ENCODE measurements around the gene PPIL1.

PPIL1 gene

DNA sequence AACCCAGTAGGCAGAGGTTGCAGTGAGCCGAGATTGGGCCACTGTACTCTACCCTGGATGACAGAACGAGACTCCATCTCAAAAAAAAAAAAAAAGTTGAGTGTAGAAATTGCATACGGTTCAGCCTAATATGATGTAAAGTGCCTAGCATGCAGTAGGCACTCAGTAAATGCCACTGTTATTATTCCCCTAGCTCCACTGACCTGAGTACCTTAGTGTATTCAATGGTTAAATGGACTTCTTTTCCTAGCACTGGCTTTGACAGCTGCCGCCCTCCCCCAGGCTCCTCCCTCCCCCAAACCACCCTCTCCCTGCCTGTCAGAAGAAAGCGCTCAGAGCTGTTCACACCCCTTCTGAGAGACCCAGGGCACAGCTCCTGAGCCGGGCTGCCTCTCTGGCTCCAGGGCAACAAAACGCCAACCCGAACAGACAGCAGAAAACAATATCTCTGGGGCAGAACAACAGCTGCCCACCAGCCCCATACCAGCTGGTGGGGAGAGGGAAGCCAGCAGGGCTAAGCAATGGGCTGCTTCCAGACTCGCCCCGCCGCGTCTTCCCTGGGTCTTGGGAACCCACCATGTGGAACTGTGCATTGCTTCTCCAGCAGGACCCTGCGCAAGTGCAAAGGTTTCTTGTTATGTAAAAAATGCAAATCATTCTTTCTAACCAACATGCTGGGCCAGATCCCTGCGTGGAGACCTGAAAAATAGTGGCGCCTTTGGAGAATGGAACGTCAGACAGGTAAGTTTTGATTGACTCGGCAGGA is 39.8 kb downstream of the PPIL1 start:
- DNase-seq (ENCODE audit: low read depth): no peak

DNA sequence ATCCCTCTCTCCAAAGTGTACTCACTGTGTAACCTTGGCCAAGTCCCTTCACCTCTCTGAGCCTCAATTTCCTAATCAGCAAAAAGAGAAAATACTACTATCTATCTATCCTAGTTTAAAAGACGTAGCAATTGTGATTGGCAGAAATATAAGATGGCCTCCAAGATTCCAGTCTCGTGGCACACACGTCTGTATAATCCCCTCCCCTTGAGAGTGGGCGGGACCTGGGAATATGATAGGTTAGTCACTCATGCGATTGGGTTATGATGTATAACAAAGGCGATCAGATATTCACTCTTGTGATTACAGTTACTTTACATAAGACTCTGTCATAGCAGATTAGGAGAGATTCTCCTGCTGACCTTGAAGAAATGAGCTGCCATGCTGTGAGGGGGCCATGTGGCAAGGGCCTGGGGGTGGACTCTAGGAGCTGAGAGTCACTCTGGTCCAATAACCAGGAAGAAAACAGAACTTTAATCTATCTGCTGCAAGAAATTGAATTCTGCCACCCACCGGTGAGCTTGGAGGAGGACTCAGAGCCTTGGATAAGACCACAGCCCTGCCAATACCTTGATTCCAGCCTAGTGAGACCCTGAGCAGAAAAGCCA is 41.3 kb downstream of the PPIL1 start:
- DNase-seq (ENCODE audit: low read depth): no peak

DNA sequence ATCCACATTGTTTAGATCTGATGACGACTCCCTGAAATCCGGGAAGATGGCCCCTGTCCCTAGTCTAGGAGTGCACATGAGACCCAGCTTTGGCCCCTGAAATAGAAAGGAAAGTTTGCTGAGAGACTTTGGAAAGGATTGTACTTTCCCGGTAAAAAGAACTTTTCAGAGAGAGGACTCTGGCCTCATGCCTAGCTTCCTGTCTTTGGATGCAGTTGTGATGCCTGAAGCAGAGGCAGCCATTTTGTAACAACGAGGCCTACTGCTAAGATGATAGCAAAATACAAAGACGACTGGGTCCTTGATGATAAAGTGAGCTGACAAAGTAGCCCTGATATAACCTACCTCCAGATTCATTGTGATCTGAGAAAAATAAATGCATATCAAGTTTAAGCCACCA is 42.3 kb downstream of the PPIL1 start:
- DNase-seq (ENCODE audit: low read depth): no peak

DNA sequence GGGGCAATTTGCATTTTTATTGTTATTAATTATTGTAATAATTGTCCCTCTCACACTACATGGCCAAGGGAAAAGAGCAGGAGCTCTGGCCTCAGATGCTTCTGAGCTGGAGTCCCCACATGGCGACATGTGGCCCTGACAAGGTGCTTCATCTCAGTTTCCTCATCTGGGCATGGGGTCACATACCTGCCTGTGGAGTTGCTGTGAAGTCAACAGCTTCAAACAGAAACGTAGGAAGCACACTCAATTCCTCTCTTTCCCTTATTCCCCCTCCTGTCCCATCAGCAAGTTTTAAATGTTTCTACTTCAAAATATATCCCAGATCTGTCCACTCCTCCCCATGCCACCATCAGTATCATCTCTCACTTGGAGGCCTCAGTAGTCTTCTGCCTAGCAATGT is 44.0 kb downstream of the PPIL1 start:
- DNase-seq (ENCODE audit: low read depth): no peak

DNA sequence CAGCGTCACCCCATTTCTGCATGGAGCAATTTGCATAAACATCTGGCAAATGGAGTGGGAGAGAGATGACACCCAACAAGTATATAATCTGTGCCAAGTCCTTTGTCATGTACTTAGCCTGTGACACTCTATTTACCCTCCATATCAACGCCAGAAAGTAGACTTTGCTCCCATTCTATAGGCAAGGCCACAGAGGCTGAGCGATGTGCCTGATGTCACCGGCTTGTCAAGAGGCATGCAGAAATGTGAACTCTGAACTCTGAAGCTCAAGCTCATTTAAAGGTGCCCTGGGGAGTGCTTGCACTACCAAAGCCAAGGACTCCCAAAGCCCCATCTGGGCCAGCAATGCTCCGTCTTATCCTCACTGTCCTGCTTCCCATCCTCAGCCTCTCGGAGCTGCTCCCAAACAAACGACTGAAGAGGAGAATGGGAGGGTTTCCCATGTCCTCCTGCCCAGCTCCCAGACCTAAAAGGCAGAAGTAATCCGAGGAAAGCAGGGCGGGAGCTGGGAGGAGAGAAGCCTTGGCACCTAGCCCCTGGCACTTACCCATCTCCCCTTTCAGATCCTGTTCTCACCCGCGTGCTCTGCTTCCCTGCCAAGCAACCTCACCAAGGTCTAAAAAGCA is 44.6 kb downstream of the PPIL1 start:
- no peak for DNase-seq (ENCODE audit: low read depth)

DNA sequence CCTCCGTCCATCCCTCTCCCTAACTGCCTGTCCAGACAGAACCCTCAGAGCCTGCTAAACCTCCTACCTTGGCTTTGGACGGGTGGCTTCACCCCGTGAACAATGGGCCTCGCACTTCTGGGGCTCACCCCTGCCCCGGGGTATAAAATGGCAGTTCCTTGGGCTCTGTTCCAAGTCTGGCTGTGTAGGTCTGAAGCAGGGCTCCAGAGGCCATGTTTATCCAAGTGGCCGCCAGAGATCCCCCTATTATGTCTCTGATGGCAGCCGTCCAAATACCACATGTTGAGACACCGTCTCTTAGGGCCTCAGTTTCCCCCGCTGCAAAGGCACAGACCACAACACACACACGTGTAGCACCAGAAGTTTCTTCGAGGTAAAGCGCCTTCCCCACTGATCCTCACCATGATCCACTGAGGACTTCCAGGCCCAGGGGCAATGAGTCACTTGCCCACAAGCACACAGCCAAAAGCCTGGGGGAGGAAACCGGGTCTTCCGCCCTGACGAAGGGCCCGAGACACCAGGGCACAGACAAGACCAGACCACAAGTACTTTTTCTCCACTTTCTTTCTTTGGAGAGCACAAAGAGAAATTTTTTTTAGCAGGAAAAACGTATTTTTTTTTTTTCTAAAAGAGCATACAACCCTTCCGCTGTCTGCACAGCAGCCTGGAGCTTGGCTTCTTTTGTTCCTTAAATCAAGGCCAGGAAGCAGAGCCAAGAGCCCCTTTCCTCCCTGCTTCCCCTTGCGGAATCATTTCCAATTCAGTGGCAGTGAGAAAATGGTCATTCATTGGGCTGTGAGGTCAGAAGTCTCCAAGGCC is 47.1 kb downstream of the PPIL1 start:
- DNase-seq (ENCODE audit: low read depth): no peak

DNA sequence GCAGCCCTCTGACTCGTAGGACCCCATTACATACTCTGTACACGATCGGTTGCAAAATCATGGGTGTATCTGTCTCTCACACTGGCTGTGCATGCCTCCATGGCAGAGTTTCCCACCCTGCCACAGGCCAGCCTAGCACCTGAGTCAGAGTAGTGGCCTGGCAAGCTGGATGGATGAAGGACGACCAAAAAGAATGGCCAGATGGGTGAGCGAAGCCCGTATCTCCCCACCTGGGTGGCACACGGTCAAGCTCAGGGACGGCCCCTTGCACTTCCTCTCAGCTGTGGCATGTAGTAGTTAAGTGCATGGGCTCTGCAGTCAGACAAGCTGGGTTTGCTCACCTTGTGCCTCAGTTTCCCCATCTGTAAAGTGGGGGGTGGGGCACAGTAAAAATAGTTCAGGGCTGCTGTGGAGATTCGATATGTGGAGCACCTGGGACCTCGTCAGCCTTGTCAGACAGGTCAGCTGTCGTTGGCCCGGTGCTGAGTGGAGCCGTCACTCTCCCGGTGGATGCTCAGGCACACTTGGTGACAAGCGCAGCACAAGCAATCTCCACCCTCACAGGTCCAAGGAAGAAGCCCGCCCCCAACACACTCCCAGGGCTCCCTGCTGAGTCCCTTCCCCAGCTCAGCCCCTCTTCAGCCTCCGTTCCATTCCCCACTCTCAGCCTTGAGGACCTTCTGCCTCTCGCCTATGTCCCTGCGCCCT is 47.9 kb downstream of the PPIL1 start:
- no peak for DNase-seq (ENCODE audit: low read depth)

- no peak for DNase-seq (ENCODE audit: low read depth)
Measured at GRCh38 chr6:36825994-36826393, 48.6 kb downstream of the PPIL1 start.

GRCh38 chr6:36825452-36825851 is 49.2 kb downstream of the PPIL1 start:
- DNase-seq (ENCODE audit: low read depth): no peak

DNA sequence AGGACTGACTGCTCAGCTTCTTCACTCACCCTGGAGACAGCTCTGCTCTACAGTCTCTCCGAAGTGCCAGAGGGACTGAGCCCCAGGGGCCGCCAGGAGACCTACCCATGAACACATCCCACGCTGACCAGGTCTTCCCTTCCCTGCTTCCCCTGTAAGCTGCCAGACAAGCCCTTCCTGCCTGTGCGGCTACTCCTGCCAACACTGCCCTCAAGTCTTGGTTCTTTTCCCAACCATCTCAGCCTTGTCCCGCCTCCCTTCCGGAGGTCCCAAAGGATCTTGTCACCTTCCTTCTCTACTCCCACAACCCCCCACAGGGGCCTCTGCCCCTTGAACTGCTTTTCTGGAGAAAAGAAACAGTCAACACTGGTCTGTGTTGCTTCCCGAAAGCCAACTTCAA is 50.4 kb downstream of the PPIL1 start:
- DNase-seq (ENCODE audit: low read depth): no peak

GRCh38 chr6:36823421-36824096 is 51.0 kb downstream of the PPIL1 start:
- DNase-seq (ENCODE audit: low read depth): no peak

DNA sequence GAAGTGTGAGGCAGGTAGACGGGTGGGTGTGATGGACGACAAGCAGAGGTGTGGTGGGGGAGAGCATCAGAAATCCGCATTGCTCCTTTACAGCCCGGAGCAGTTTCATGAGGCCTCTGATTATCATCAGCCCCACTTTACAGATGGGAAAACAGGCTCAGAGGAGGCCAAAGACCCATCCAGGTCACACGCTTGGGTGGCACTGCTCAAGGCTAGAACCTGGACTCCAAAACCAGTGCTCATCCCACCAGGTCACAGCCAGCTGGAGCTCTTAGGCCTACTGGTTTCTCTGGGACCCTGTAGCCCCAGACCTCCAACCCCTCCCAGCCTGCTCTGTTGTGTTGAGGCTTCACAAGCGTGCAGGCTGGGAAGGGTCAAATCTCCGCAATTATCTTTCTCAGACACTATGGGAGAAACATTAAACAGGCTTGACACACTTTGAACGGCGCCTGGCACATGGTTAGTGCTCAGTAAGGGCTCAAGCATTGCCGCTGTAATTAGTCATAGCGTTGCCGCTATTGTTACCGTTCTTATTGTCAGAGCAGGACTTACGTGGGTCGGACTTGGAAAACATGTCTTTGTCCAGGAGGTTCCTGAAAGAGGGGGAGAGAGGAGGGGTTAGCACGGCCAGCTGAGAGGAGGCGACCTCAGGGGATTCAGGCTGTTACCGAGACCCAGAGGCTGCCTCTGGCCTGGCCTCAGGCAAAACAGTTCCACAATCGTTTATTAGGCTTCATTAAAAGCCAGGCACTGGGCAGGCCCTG is 51.9 kb downstream of the PPIL1 start:
- DNase-seq (ENCODE audit: low read depth): no peak

GRCh38 chr6:36821581-36822335 is 52.8 kb downstream of the PPIL1 start:
- no peak for DNase-seq (ENCODE audit: low read depth)

GRCh38 chr6:36820700-36821580 is 53.7 kb downstream of the PPIL1 start:
- DNase-seq (ENCODE audit: low read depth): no peak

- DNase-seq (ENCODE audit: low read depth): no peak
Measured at GRCh38 chr6:36818756-36819155, 55.8 kb downstream of the PPIL1 start.

GRCh38 chr6:36817847-36818246 is 56.8 kb downstream of the PPIL1 start:
- DNase-seq (ENCODE audit: low read depth): no peak

GRCh38 chr6:36817176-36817817 is 57.3 kb downstream of the PPIL1 start:
- no peak for DNase-seq (ENCODE audit: low read depth)
